IMR-90 (cell line): ENCODE data around the gene PTCH2. TPM values are rescaled to one million over a fixed set of nuclear protein-coding genes. Genes with fewer than 3 reads are reported as not detected.

Source experiments
- ATAC-seq: fragments of 200-7000 bp; cut with Tn5 transposase; 2 replicates; pipeline ENCODE4 v1.9.1; 2020; ENCODE audit warnings: low read depth, mild to moderate bottlenecking, moderate library complexity
- BruUV-seq: library from RNA; stranded (reverse); fragments of 400-500 nt; replicated peaks from 2 replicates; lab custom pipeline; 2021; lab: Mats Ljungman, UMichigan
- CTCF ChIA-PET: fragments of 300-600 bp; formaldehyde crosslinking; extraction: SDS; loops from one replicate; lab custom pipeline; 2021; ENCODE audit warnings: antibody characterized with exemption; lab: Yijun Ruan, JAX
- POLR2A ChIA-PET: fragments of 300-600 bp; sonication (Branson Sonifier 250); formaldehyde crosslinking; loops from one replicate; lab custom pipeline; 2022; ENCODE audit warnings: antibody characterized with exemption; ENCODE audit not compliant: unreplicated experiment; lab: Charles Lee
- DNase-seq: peaks from one replicate; pipeline ENCODE4 v3.0.0; 2013
- H2AFZ ChIP-seq: replicated peaks from 2 replicates; pipeline ENCODE3; 2013; ENCODE audit warnings: low read length, mild to moderate bottlenecking; ENCODE audit not compliant: poor library complexity
- H2AK5ac ChIP-seq: 2 replicates; pipeline ENCODE4 v1.6.1; 2013; ENCODE audit warnings: low read depth, low read length, inconsistent platforms
- H2AK9ac ChIP-seq: replicated peaks from 2 replicates; pipeline ENCODE3; 2013; ENCODE audit warnings: mild to moderate bottlenecking, low read depth, low read length, moderate library complexity; ENCODE audit not compliant: poor library complexity
- H2BK120ac ChIP-seq: 2 replicates; pipeline ENCODE4 v1.6.1; 2013; ENCODE audit warnings: low read depth, low read length, inconsistent platforms
- H2BK15ac ChIP-seq: 3 replicates; pipeline ENCODE4 v1.6.1; 2013; ENCODE audit warnings: low read depth, low read length, inconsistent platforms
- H2BK20ac ChIP-seq: 2 replicates; pipeline ENCODE4 v1.6.1; 2013; ENCODE audit warnings: low read depth, mild to moderate bottlenecking, inconsistent platforms, low read length, moderate library complexity
- H2BK5ac ChIP-seq: 2 replicates; pipeline ENCODE4 v1.6.1; 2013; ENCODE audit warnings: mild to moderate bottlenecking, low read depth, low read length, inconsistent platforms; ENCODE audit not compliant: poor library complexity, severe bottlenecking
- H3K14ac ChIP-seq: replicated peaks from 2 replicates; pipeline ENCODE4 v1.6.1; 2013; ENCODE audit warnings: low read depth, low read length, inconsistent platforms
- H3K18ac ChIP-seq: 2 replicates; pipeline ENCODE4 v1.6.1; 2013; ENCODE audit warnings: low read depth, low read length, control low read depth
- H3K23ac ChIP-seq: 2 replicates; pipeline ENCODE4 v1.6.1; 2013; ENCODE audit warnings: low read depth, low read length, inconsistent platforms
- H3K27ac ChIP-seq: 2 replicates; pipeline ENCODE4 v1.5.1; 2013; ENCODE audit warnings: mild to moderate bottlenecking, control low read depth, low read length; ENCODE audit not compliant: insufficient read depth
- H3K27me3 ChIP-seq: 2 replicates; pipeline ENCODE4 v1.6.1; 2013; ENCODE audit warnings: low read length; ENCODE audit not compliant: control insufficient read depth, insufficient read depth
- H3K36me3 ChIP-seq: 2 replicates; pipeline ENCODE4 v1.6.1; 2013; ENCODE audit warnings: low read length, mixed read lengths; ENCODE audit not compliant: control insufficient read depth, insufficient read depth
- H3K4ac ChIP-seq: 2 replicates; pipeline ENCODE4 v1.6.1; 2013; ENCODE audit warnings: low read depth, low read length, inconsistent platforms
- H3K4me1 ChIP-seq: 2 replicates; pipeline ENCODE4 v1.6.1; 2013; ENCODE audit warnings: low read length, mixed read lengths; ENCODE audit not compliant: control insufficient read depth, insufficient read depth
- H3K4me2 ChIP-seq: 2 replicates; pipeline ENCODE4 v1.6.1; 2013; ENCODE audit warnings: low read depth, mild to moderate bottlenecking, control low read depth, low read length, moderate library complexity
- H3K4me3 ChIP-seq: 2 replicates; pipeline ENCODE4 v1.5.1; 2013; ENCODE audit warnings: low read depth, mild to moderate bottlenecking, control low read depth, low read length, moderate library complexity; ENCODE audit not compliant: insufficient read depth
- H3K56ac ChIP-seq: 2 replicates; pipeline ENCODE4 v1.6.1; 2013; ENCODE audit warnings: low read length, inconsistent platforms; ENCODE audit not compliant: insufficient read depth; ENCODE audit errors: extremely low read depth
- H3K79me1 ChIP-seq, 2 experiments: 2 replicates each; pipeline ENCODE4 v1.6.1; 2013; ENCODE audit warnings: low read length in 2 of 2, inconsistent platforms in 1 of 2, low read depth in 1 of 2
- H3K9ac ChIP-seq: 2 replicates; pipeline ENCODE4 v1.6.1; 2013; ENCODE audit warnings: low read depth, low read length, control low read depth
- H3K9me1 ChIP-seq: 2 replicates; pipeline ENCODE4 v1.6.1; 2013; ENCODE audit warnings: low read length, inconsistent platforms; ENCODE audit not compliant: insufficient read depth
- H3K9me3 ChIP-seq: 2 replicates; pipeline ENCODE4 v1.6.1; 2013; ENCODE audit warnings: low read length; ENCODE audit not compliant: control insufficient read depth, insufficient read depth
- H4K20me1 ChIP-seq: 2 replicates; pipeline ENCODE4 v1.6.1; 2013; ENCODE audit warnings: low read length, inconsistent platforms; ENCODE audit not compliant: insufficient read depth
- H4K5ac ChIP-seq: 2 replicates; pipeline ENCODE4 v1.6.1; 2013; ENCODE audit warnings: mild to moderate bottlenecking, low read depth, low read length, control low read depth
- H4K8ac ChIP-seq, 2 experiments: 2 replicates each; pipeline ENCODE4 v1.6.1; 2013; ENCODE audit warnings: low read depth in 2 of 2, low read length in 2 of 2, control low read depth in 1 of 2, inconsistent platforms in 1 of 2
- H4K91ac ChIP-seq: 2 replicates; pipeline ENCODE4 v1.6.1; 2013; ENCODE audit warnings: low read depth, low read length, inconsistent platforms; ENCODE audit not compliant: insufficient read depth
- BHLHE40 ChIP-seq: fragments of 150-350 bp; IDR thresholded peaks from 2 replicates; pipeline ENCODE4 v1.6.1; 2016; ENCODE audit warnings: mild to moderate bottlenecking, low read depth, low read length
- CEBPB ChIP-seq: IDR thresholded peaks from 2 replicates; pipeline ENCODE4 v1.6.1; 2012; ENCODE audit warnings: low read depth, low read length, improper control_type of control experiment
- CHD1 ChIP-seq: IDR thresholded peaks from 2 replicates; pipeline ENCODE4 v1.6.1; 2012; ENCODE audit warnings: low read depth, low read length, improper control_type of control experiment
- CTCF ChIP-seq: conservative IDR thresholded peaks from 2 replicates; pipeline ENCODE4 v1.5.1; 2012; ENCODE audit warnings: mild to moderate bottlenecking, low read depth, low read length, improper control_type of control experiment
- FOS ChIP-seq: fragments of 150-350 bp; IDR thresholded peaks from 2 replicates; pipeline ENCODE4 v1.6.1; 2016; ENCODE audit warnings: low read depth, low read length
- MAZ ChIP-seq: IDR thresholded peaks from 2 replicates; pipeline ENCODE4 v1.6.1; 2012; ENCODE audit warnings: low read depth, mild to moderate bottlenecking, low read length, improper control_type of control experiment, moderate library complexity, borderline replicate concordance
- MXI1 ChIP-seq: IDR thresholded peaks from 2 replicates; pipeline ENCODE4 v1.6.1; 2012; ENCODE audit warnings: low read depth, mild to moderate bottlenecking, low read length, moderate library complexity, borderline replicate concordance
- NFE2L2 ChIP-seq: fragments of 150-350 bp; IDR thresholded peaks from 2 replicates; pipeline ENCODE4 v1.6.1; 2016; ENCODE audit warnings: low read depth, mild to moderate bottlenecking, low read length
- POLR2A ChIP-seq: IDR thresholded peaks from 2 replicates; pipeline ENCODE4 v1.6.1; 2012; ENCODE audit warnings: mild to moderate bottlenecking, low read depth, low read length
- RAD21 ChIP-seq: IDR thresholded peaks from 2 replicates; pipeline ENCODE4 v1.6.1; 2012; ENCODE audit warnings: low read length, improper control_type of control experiment
- RFX5 ChIP-seq: IDR thresholded peaks from 2 replicates; pipeline ENCODE4 v1.8.0; 2012; ENCODE audit warnings: low read depth, mild to moderate bottlenecking, low read length, moderate library complexity
- SMC3 ChIP-seq: fragments of 150-350 bp; IDR thresholded peaks from 2 replicates; pipeline ENCODE4 v1.6.1; 2016; ENCODE audit warnings: low read depth, mild to moderate bottlenecking, antibody characterized with exemption, low read length, moderate library complexity
- USF2 ChIP-seq: fragments of 150-350 bp; IDR thresholded peaks from 2 replicates; pipeline ENCODE4 v1.6.1; 2017; ENCODE audit warnings: mild to moderate bottlenecking, antibody characterized with exemption, low read length, low read depth
- WGBS, 2 experiments: methylation state at CpG; one replicate each; pipeline versions ENCODE4 v1.1.5 to v1.1.7; 2013; ENCODE audit warnings: missing lambda C conversion rate in 2 of 2; ENCODE audit not compliant: insufficient read length in 1 of 2; ENCODE audit errors: extremely low coverage in 2 of 2; 5-methylcytosine and 5-hydroxymethylcytosine counted together
- dilution Hi-C: fragments of 300-500 bp; cut with HindIII; formaldehyde crosslinking; loops from one replicate; pipeline ENCODE4 v1.14.3; 2018; ENCODE audit warnings: low sequenced_read_pairs; ENCODE audit not compliant: unreplicated experiment
- in situ Hi-C: fragments of 300-500 bp; cut with MboI; formaldehyde crosslinking; loops from 3 replicates; pipeline ENCODE4 v1.14.3; 2019; ENCODE audit warnings: low sequenced_read_pairs, inconsistent platforms, mixed read lengths
- intact Hi-C: fragments of 100-400 bp; cut with micrococcal nuclease; formaldehyde crosslinking; loops from 2 replicates; pipeline ENCODE4 v1.10.0; 2022
- polyA plus RNA-seq, 3 experiments: library from polyadenylated mRNA; depleted of rRNA; stranded (reverse); fragments of >200 nt; gene quantifications; 2 replicates each; pipeline ENCODE4 v1.2.3, GENCODE V29; 2012; ENCODE audit warnings: low replicate concordance in 1 of 3
- total RNA-seq: library from RNA; depleted of rRNA; stranded (reverse); fragments of >200 nt; gene quantifications from 2 replicates; pipeline ENCODE4 v1.2.3, GENCODE V29; 2012

PTCH2 gene
- total and polyA plus RNA-seq, 2 of the 4 experiments (the other 2 are of a cell fraction): under 0.01 to 0.56 TPM

- Histone ChIP-seq H3K18ac (peak overlapping the region; percentile 96), H4K20me1 (peaks cover 14% of the 10 kb centered on the region), H4K8ac (peak overlapping the region; percentile 94 to 99), H3K4ac (peak overlapping the region; percentile 100), H3K4me1 (peaks cover 51% of the 10 kb centered on the region), H4K91ac (peak overlapping the region; percentile 100), H3K27me3 (no peaks in the 10 kb centered on the region), H2BK20ac (peak overlapping the region; percentile 95), H3K23ac (peak overlapping the region; percentile 96), H2BK120ac (peak overlapping the region; percentile 98), H3K79me1 (peaks cover 23 to 73% of the 10 kb centered on the region in 2 experiments), H3K4me3 (no peak overlapping the region), H2AK9ac (peak overlapping the region; percentile 99), H3K9me3 (no peaks in the 10 kb centered on the region), H3K4me2 (peak overlapping the region; percentile 60), H3K27ac (peak overlapping the region; percentile 86), H2BK5ac (peak overlapping the region; percentile 99), H4K5ac (peak overlapping the region; percentile 95), H3K14ac (peak overlapping the region; percentile 97), H2AK5ac (peak overlapping the region; percentile 99), H3K56ac (peak overlapping the region; percentile 96), H2BK15ac (peak overlapping the region; percentile 96; the same call in 2 of the 3 replicates), H3K36me3 (peaks cover 36% of the 10 kb centered on the region), H3K9me1 (peaks cover 34% of the 10 kb centered on the region), H3K9ac (peak overlapping the region; percentile 96), H2AFZ (peak overlapping the region; percentile 65)
- 0% methylated on average over 3 of the region's 16 CpGs; no CpG with 5 or more reads in 1 of the 2 experiments for WGBS, 2 experiments
- dilution Hi-C loops: no loop called here
- POLR2A ChIA-PET: interaction anchor here (0.5 to 3.7 kb wide), 4 partner anchors 7 to 612 kb away, joined by 3 to 30 read pairs (median 10); partner anchors contain the start of gene PLK3
- intact Hi-C loops: loop anchor here (5.0 to 10.0 kb wide), 2 partner anchors 75 to 497 kb away; partner anchors contain the start of gene RNU5D-1
- ATAC-seq (peak; percentile 73), DNase-seq (peak; percentile 99)
- in situ Hi-C loops: no loop called here
- TF ChIP-seq USF2: peak; percentile 62
- TF ChIP-seq MAZ: peak; percentile 92
- TF ChIP-seq RFX5: 0 out of 2 replicates have a peak, but pooled peaks have one; percentile 14
- TF ChIP-seq MXI1: peak; percentile 91
- peak; percentile 51; the same call in 1 of the 2 replicates for TF ChIP-seq NFE2L2
- TF ChIP-seq SMC3: no peak
- TF ChIP-seq BHLHE40: peak; percentile 80
- peak; percentile 39 for TF ChIP-seq FOS
- no peak for TF ChIP-seq CHD1
- peak; percentile 78 for TF ChIP-seq POLR2A
- peak; percentile 50 for TF ChIP-seq CEBPB
- TF ChIP-seq CTCF: no peak
- no peak for TF ChIP-seq RAD21
- CTCF ChIA-PET: no interaction called here
- BruUV-seq: no TSS peak
Measured at GRCh38 chr1:44807364-44808062, 35.5 kb downstream of the PTCH2 start.
